Measurements from ENCODE around the gene CNTN1.

CNTN1 gene

GRCh38 chr12:40834321-40834720 is 142.1 kb downstream of the CNTN1 start:
- no peaks in the 10 kb centered on the region for H3K9me3 ChIP-seq (ENCODE audit: control insufficient read depth, insufficient read depth, low read depth, low read length)
- H3K4me1 ChIP-seq (ENCODE audit: control insufficient read depth, insufficient read depth, low read length): peaks cover 5% of the 10 kb centered on the region; the same call in 1 of the 2 replicates
- H3K27ac ChIP-seq (ENCODE audit: low read depth, low read length): no peak overlapping the region
- no peaks in the 10 kb centered on the region for H3K36me3 ChIP-seq (ENCODE audit: control insufficient read depth, insufficient read depth, low read length)
- no peaks in the 10 kb centered on the region for H3K27me3 ChIP-seq (ENCODE audit: control insufficient read depth, insufficient read depth, low read length)
- H3K4me3 ChIP-seq (ENCODE audit: low read depth, low read length): no peak overlapping the region
- H3K9ac ChIP-seq (ENCODE audit: low read length): no peak overlapping the region

- no peak overlapping the region for H3K27ac ChIP-seq (ENCODE audit: low read depth, low read length)
- no peak overlapping the region for H3K4me3 ChIP-seq (ENCODE audit: low read depth, low read length)
- H3K9me3 ChIP-seq (ENCODE audit: control insufficient read depth, insufficient read depth, low read depth, low read length): no peaks in the 10 kb centered on the region
- no peaks in the 10 kb centered on the region for H3K4me1 ChIP-seq (ENCODE audit: control insufficient read depth, insufficient read depth, low read length)
- no peaks in the 10 kb centered on the region for H3K27me3 ChIP-seq (ENCODE audit: control insufficient read depth, insufficient read depth, low read length)
- no peak overlapping the region for H3K9ac ChIP-seq (ENCODE audit: low read length)
- H3K36me3 ChIP-seq (ENCODE audit: control insufficient read depth, insufficient read depth, low read length): no peaks in the 10 kb centered on the region
Measured at GRCh38 chr12:40837891-40838429, 145.7 kb downstream of the CNTN1 start.

- H3K4me1 ChIP-seq (ENCODE audit: control insufficient read depth, insufficient read depth, low read length): no peaks in the 10 kb centered on the region
- H3K9ac ChIP-seq (ENCODE audit: low read length): no peak overlapping the region
- no peak overlapping the region for H3K27ac ChIP-seq (ENCODE audit: low read depth, low read length)
- H3K4me3 ChIP-seq (ENCODE audit: low read depth, low read length): no peak overlapping the region
- no peaks in the 10 kb centered on the region for H3K36me3 ChIP-seq (ENCODE audit: control insufficient read depth, insufficient read depth, low read length)
- no peaks in the 10 kb centered on the region for H3K27me3 ChIP-seq (ENCODE audit: control insufficient read depth, insufficient read depth, low read length)
- peaks cover 6% of the 10 kb centered on the region; the same call in 1 of the 2 replicates for H3K9me3 ChIP-seq (ENCODE audit: control insufficient read depth, insufficient read depth, low read depth, low read length)
Measured at GRCh38 chr12:40843495-40843894, 151.3 kb downstream of the CNTN1 start.

GRCh38 chr12:40853221-40853620 is 161.0 kb downstream of the CNTN1 start:
- Histone ChIP-seq H3K27ac (ENCODE audit: low read depth, low read length) (no peak overlapping the region), H3K9me3 (ENCODE audit: control insufficient read depth, insufficient read depth, low read depth, low read length) (no peaks in the 10 kb centered on the region), H3K4me1 (ENCODE audit: control insufficient read depth, insufficient read depth, low read length) (peaks cover 12% of the 10 kb centered on the region), H3K27me3 (ENCODE audit: control insufficient read depth, insufficient read depth, low read length) (no peaks in the 10 kb centered on the region), H3K36me3 (ENCODE audit: control insufficient read depth, insufficient read depth, low read length) (no peaks in the 10 kb centered on the region), H3K9ac (ENCODE audit: low read length) (no peak overlapping the region), H3K4me3 (ENCODE audit: low read depth, low read length) (no peak overlapping the region)

- H3K9ac ChIP-seq (ENCODE audit: low read length): no peak overlapping the region
- no peaks in the 10 kb centered on the region for H3K9me3 ChIP-seq (ENCODE audit: control insufficient read depth, insufficient read depth, low read depth, low read length)
- peaks cover 12% of the 10 kb centered on the region for H3K4me1 ChIP-seq (ENCODE audit: control insufficient read depth, insufficient read depth, low read length)
- H3K27ac ChIP-seq (ENCODE audit: low read depth, low read length): no peak overlapping the region
- H3K36me3 ChIP-seq (ENCODE audit: control insufficient read depth, insufficient read depth, low read length): no peaks in the 10 kb centered on the region
- H3K4me3 ChIP-seq (ENCODE audit: low read depth, low read length): no peak overlapping the region
- no peaks in the 10 kb centered on the region for H3K27me3 ChIP-seq (ENCODE audit: control insufficient read depth, insufficient read depth, low read length)
Measured at GRCh38 chr12:40854604-40855003, 162.4 kb downstream of the CNTN1 start.

- Histone ChIP-seq H3K4me3 (ENCODE audit: low read depth, low read length) (no peak overlapping the region), H3K9me3 (ENCODE audit: control insufficient read depth, insufficient read depth, low read depth, low read length) (peaks cover 3% of the 10 kb centered on the region; the same call in 1 of the 2 replicates), H3K9ac (ENCODE audit: low read length) (no peak overlapping the region), H3K4me1 (ENCODE audit: control insufficient read depth, insufficient read depth, low read length) (no peaks in the 10 kb centered on the region), H3K27ac (ENCODE audit: low read depth, low read length) (no peak overlapping the region), H3K36me3 (ENCODE audit: control insufficient read depth, insufficient read depth, low read length) (no peaks in the 10 kb centered on the region), H3K27me3 (ENCODE audit: control insufficient read depth, insufficient read depth, low read length) (no peaks in the 10 kb centered on the region)
Measured at GRCh38 chr12:40864891-40865290, 172.7 kb downstream of the CNTN1 start.

- Histone ChIP-seq H3K9ac (ENCODE audit: low read length) (no peak overlapping the region), H3K36me3 (ENCODE audit: control insufficient read depth, insufficient read depth, low read length) (no peaks in the 10 kb centered on the region), H3K4me3 (ENCODE audit: low read depth, low read length) (no peak overlapping the region), H3K9me3 (ENCODE audit: control insufficient read depth, insufficient read depth, low read depth, low read length) (no peaks in the 10 kb centered on the region), H3K27ac (ENCODE audit: low read depth, low read length) (no peak overlapping the region), H3K4me1 (ENCODE audit: control insufficient read depth, insufficient read depth, low read length) (no peaks in the 10 kb centered on the region), H3K27me3 (ENCODE audit: control insufficient read depth, insufficient read depth, low read length) (no peaks in the 10 kb centered on the region)
Measured at GRCh38 chr12:40870981-40871380, 178.7 kb downstream of the CNTN1 start.

- Histone ChIP-seq H3K27ac (ENCODE audit: low read depth, low read length) (no peak overlapping the region), H3K9ac (ENCODE audit: low read length) (no peak overlapping the region), H3K4me1 (ENCODE audit: control insufficient read depth, insufficient read depth, low read length) (no peaks in the 10 kb centered on the region), H3K27me3 (ENCODE audit: control insufficient read depth, insufficient read depth, low read length) (no peaks in the 10 kb centered on the region), H3K4me3 (ENCODE audit: low read depth, low read length) (no peak overlapping the region), H3K36me3 (ENCODE audit: control insufficient read depth, insufficient read depth, low read length) (no peaks in the 10 kb centered on the region), H3K9me3 (ENCODE audit: control insufficient read depth, insufficient read depth, low read depth, low read length) (no peaks in the 10 kb centered on the region)
Measured at GRCh38 chr12:40874868-40875267, 182.6 kb downstream of the CNTN1 start.

- H3K27me3 ChIP-seq (ENCODE audit: control insufficient read depth, insufficient read depth, low read length): no peaks in the 10 kb centered on the region
- H3K4me1 ChIP-seq (ENCODE audit: control insufficient read depth, insufficient read depth, low read length): no peaks in the 10 kb centered on the region
- H3K9me3 ChIP-seq (ENCODE audit: control insufficient read depth, insufficient read depth, low read depth, low read length): no peaks in the 10 kb centered on the region
- H3K36me3 ChIP-seq (ENCODE audit: control insufficient read depth, insufficient read depth, low read length): no peaks in the 10 kb centered on the region
- no peak overlapping the region for H3K4me3 ChIP-seq (ENCODE audit: low read depth, low read length)
- no peak overlapping the region for H3K27ac ChIP-seq (ENCODE audit: low read depth, low read length)
- no peak overlapping the region for H3K9ac ChIP-seq (ENCODE audit: low read length)
Measured at GRCh38 chr12:40889329-40889728, 197.1 kb downstream of the CNTN1 start.

- Histone ChIP-seq H3K4me1 (ENCODE audit: control insufficient read depth, insufficient read depth, low read length) (no peaks in the 10 kb centered on the region), H3K9me3 (ENCODE audit: control insufficient read depth, insufficient read depth, low read depth, low read length) (no peaks in the 10 kb centered on the region), H3K4me3 (ENCODE audit: low read depth, low read length) (no peak overlapping the region), H3K9ac (ENCODE audit: low read length) (no peak overlapping the region), H3K36me3 (ENCODE audit: control insufficient read depth, insufficient read depth, low read length) (no peaks in the 10 kb centered on the region), H3K27me3 (ENCODE audit: control insufficient read depth, insufficient read depth, low read length) (no peaks in the 10 kb centered on the region), H3K27ac (ENCODE audit: low read depth, low read length) (no peak overlapping the region)
Measured at GRCh38 chr12:40892528-40892927, 200.3 kb downstream of the CNTN1 start.

- H3K4me3 ChIP-seq (ENCODE audit: low read depth, low read length): no peak overlapping the region
- H3K9ac ChIP-seq (ENCODE audit: low read length): no peak overlapping the region
- H3K27me3 ChIP-seq (ENCODE audit: control insufficient read depth, insufficient read depth, low read length): no peaks in the 10 kb centered on the region
- no peaks in the 10 kb centered on the region for H3K36me3 ChIP-seq (ENCODE audit: control insufficient read depth, insufficient read depth, low read length)
- no peaks in the 10 kb centered on the region for H3K9me3 ChIP-seq (ENCODE audit: control insufficient read depth, insufficient read depth, low read depth, low read length)
- H3K27ac ChIP-seq (ENCODE audit: low read depth, low read length): no peak overlapping the region
- no peaks in the 10 kb centered on the region for H3K4me1 ChIP-seq (ENCODE audit: control insufficient read depth, insufficient read depth, low read length)
Measured at GRCh38 chr12:40898505-40898904, 206.3 kb downstream of the CNTN1 start.

GRCh38 chr12:40903040-40903439 is 210.8 kb downstream of the CNTN1 start:
- H3K36me3 ChIP-seq (ENCODE audit: control insufficient read depth, insufficient read depth, low read length): no peaks in the 10 kb centered on the region
- H3K4me3 ChIP-seq (ENCODE audit: low read depth, low read length): no peak overlapping the region
- H3K4me1 ChIP-seq (ENCODE audit: control insufficient read depth, insufficient read depth, low read length): peaks cover 6% of the 10 kb centered on the region; the same call in 1 of the 2 replicates
- no peaks in the 10 kb centered on the region for H3K9me3 ChIP-seq (ENCODE audit: control insufficient read depth, insufficient read depth, low read depth, low read length)
- no peak overlapping the region for H3K27ac ChIP-seq (ENCODE audit: low read depth, low read length)
- no peaks in the 10 kb centered on the region for H3K27me3 ChIP-seq (ENCODE audit: control insufficient read depth, insufficient read depth, low read length)
- no peak overlapping the region for H3K9ac ChIP-seq (ENCODE audit: low read length)

All from HUES6 (cell line).